ENCODE data around the gene FOXP2. TPM values are rescaled to one million over a fixed set of nuclear protein-coding genes. Genes with fewer than 3 reads are reported as not detected.

Gene FOXP2
- total and polyA plus RNA-seq, 3 donors from 2014 or later: 2.5 to 5.9 (median 3.8) TPM

GRCh38 chr7:114687238-114687637 lies 272.6 kb downstream of the FOXP2 start:
- no peaks in the 10 kb centered on the region for H3K9me3 ChIP-seq
- no peak for DNase-seq
- 85 to 92% methylated on average over 4 of the region's 4 CpGs for WGBS, 2 donors
- no peaks in the 10 kb centered on the region for H3K27me3 ChIP-seq
- H3K27ac ChIP-seq: no peak overlapping the region
- H3K4me3 ChIP-seq: no peak overlapping the region
- H3K36me3 ChIP-seq (ENCODE audit: low read depth, missing control alignments): no peaks in the 10 kb centered on the region
- TF ChIP-seq POLR2A (IDR thresholded peaks at IDR 0.05): no peak
- TF ChIP-seq, protein P1, sequence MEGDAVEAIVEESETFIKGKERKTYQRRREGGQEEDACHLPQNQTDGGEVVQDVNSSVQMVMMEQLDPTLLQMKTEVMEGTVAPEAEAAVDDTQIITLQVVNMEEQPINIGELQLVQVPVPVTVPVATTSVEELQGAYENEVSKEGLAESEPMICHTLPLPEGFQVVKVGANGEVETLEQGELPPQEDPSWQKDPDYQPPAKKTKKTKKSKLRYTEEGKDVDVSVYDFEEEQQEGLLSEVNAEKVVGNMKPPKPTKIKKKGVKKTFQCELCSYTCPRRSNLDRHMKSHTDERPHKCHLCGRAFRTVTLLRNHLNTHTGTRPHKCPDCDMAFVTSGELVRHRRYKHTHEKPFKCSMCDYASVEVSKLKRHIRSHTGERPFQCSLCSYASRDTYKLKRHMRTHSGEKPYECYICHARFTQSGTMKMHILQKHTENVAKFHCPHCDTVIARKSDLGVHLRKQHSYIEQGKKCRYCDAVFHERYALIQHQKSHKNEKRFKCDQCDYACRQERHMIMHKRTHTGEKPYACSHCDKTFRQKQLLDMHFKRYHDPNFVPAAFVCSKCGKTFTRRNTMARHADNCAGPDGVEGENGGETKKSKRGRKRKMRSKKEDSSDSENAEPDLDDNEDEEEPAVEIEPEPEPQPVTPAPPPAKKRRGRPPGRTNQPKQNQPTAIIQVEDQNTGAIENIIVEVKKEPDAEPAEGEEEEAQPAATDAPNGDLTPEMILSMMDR (IDR thresholded peaks at IDR 0.05): no peak
- no peaks in the 10 kb centered on the region for H3K4me1 ChIP-seq
- intact Hi-C loops (cut with DNase I; ENCODE audit: low total_unique reads): no loop called here

GRCh38 chr7:114688443-114689055 lies 273.9 kb downstream of the FOXP2 start:
- H3K9me3 ChIP-seq: no peaks in the 10 kb centered on the region
- WGBS, 2 donors: 68 to 76% methylated on average over 2 of the region's 2 CpGs
- TF ChIP-seq POLR2A (IDR thresholded peaks at IDR 0.05): no peak
- TF ChIP-seq, protein P1 (IDR thresholded peaks at IDR 0.05): no peak
- H3K4me1 ChIP-seq: no peaks in the 10 kb centered on the region
- no peak for DNase-seq
- no peaks in the 10 kb centered on the region for H3K27me3 ChIP-seq
- intact Hi-C loops (cut with DNase I; ENCODE audit: low total_unique reads): no loop called here
- no peaks in the 10 kb centered on the region for H3K36me3 ChIP-seq (ENCODE audit: low read depth, missing control alignments)
- no peak overlapping the region for H3K27ac ChIP-seq
- no peak overlapping the region for H3K4me3 ChIP-seq

DNA sequence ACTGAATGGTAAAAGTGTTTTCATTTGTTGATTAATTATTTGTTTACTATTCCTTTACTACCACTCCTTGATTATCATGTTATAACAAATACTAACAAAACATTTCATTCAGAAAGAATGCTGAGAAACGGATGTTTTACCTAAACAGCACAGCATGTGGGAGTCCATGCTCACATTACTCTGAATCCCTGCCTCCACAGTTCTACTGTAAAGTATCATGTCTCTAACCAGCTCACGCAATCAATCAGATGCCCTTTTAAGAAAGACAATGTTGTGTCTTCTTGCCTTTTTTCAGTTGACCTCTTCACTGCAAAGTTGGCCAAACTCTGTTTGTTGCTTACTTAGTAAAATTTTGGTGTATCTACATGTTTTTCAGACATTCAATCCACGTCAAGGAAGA lies 274.8 kb downstream of the FOXP2 start:
- H3K36me3 ChIP-seq (ENCODE audit: low read depth, missing control alignments): no peaks in the 10 kb centered on the region
- H3K27ac ChIP-seq: no peak overlapping the region
- no peak for DNase-seq
- no peaks in the 10 kb centered on the region for H3K27me3 ChIP-seq
- H3K4me3 ChIP-seq: no peak overlapping the region
- 70 to 73% methylated on average over 3 of the region's 3 CpGs for WGBS, 2 donors
- intact Hi-C loops (cut with DNase I; ENCODE audit: low total_unique reads): no loop called here
- TF ChIP-seq POLR2A (IDR thresholded peaks at IDR 0.05): no peak
- TF ChIP-seq, protein P1 (IDR thresholded peaks at IDR 0.05): no peak
- no peaks in the 10 kb centered on the region for H3K9me3 ChIP-seq
- H3K4me1 ChIP-seq: no peaks in the 10 kb centered on the region

DNA sequence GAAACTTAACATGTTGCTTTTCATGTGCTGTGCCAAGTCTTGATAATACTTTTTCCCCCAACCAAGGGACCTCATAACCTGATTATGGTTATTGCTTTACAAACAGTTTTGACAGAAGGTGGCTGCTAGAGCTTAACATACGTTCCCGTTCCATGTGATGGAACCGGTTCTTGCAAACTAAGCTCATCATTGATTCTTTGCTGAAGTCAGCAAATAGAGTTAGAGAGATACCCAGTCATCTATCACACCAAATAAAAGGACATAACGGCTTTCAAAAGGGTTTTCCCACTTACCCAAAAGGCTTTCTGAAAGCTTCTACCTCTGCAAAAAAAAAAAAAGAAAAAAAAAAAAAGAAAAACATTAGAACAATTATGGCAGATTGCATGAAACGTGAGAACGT lies 277.0 kb downstream of the FOXP2 start:
- Histone ChIP-seq H3K4me3 (no peak overlapping the region), H3K27ac (no peak overlapping the region), H3K9me3 (no peaks in the 10 kb centered on the region), H3K27me3 (no peaks in the 10 kb centered on the region), H3K4me1 (no peaks in the 10 kb centered on the region), H3K36me3 (ENCODE audit: low read depth, missing control alignments) (no peaks in the 10 kb centered on the region)
- intact Hi-C loops (cut with DNase I; ENCODE audit: low total_unique reads): no loop called here
- TF ChIP-seq, protein P1 (IDR thresholded peaks at IDR 0.05): no peak
- DNase-seq: no peak
- WGBS, 2 donors: 89 to 92% methylated on average over 6 of the region's 6 CpGs

DNA sequence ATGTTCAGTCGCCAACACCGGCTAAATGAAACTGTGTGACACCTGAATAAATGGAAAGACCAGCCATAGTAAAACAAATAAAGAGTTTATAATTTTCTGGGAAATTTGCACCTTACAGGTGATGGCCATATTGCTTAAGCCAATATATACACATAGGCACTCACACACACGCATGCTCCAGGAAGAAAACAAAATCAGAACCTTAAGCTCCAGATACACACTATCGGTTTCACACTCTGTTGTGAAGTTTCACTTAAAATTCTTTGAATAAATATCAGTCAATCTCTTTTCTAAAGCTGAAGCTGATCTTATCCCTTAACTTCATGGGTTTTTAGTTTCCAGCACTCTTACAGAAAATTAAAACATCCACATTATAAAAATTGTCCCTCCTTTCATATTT lies 280.6 kb downstream of the FOXP2 start:
- Histone ChIP-seq H3K36me3 (ENCODE audit: low read depth, missing control alignments) (no peaks in the 10 kb centered on the region), H3K27ac (no peak overlapping the region), H3K9me3 (no peaks in the 10 kb centered on the region), H3K4me1 (no peaks in the 10 kb centered on the region), H3K4me3 (no peak overlapping the region), H3K27me3 (no peaks in the 10 kb centered on the region)
- intact Hi-C loops (cut with DNase I; ENCODE audit: low total_unique reads): no loop called here
- TF ChIP-seq, protein P1 (IDR thresholded peaks at IDR 0.05): no peak
- no peak for TF ChIP-seq POLR2A (IDR thresholded peaks at IDR 0.05)
- WGBS, 2 donors: 85 to 86% methylated on average over 4 of the region's 4 CpGs
- no peak for DNase-seq
